ENCODE measurements around the gene CERK. TPM values are rescaled to one million over a fixed set of nuclear protein-coding genes. Genes with fewer than 3 reads are reported as not detected.

The CERK gene
- total and polyA plus RNA-seq, 4 donors = 7.9 to 24.3 (median 10.2) TPM

DNA sequence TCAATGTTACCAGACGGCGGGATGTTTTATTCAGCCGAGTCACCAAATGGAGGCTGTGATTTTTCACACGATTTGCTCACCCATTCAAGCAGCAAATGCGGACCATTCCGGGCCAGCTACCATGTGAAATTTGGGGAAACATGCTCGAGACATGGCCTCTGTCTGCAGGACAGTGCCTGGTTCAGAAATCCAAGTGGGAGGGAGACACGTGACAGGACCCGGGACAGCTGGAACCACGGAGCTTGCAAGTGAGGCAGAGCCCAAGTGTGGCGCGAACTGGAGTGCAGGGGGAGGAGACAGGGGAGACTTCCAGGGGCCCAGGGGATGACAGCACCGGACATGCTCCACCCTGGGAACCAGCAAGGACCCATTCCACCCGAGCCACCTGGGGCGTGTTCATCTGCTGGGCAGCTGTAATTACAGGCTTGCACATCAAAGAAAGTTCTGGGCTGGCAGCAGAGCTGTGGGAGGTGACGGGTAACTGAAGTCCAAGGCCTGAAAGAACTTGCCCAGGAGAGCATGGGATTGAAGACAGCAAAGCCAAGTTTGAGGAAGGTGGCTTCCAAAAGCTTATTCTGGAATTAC, 16.5 kb downstream of the CERK start:
- Histone ChIP-seq H3K9me3 (ENCODE audit: control insufficient read depth in 4 of 4, low read length in 3 of 4) (no peaks in the 10 kb centered on the region), H3K36me3 (ENCODE audit: control insufficient read depth in 4 of 4, insufficient read depth in 3 of 4, low read depth in 1 of 4, low read length in 3 of 4) (peaks cover 4 to 31% (median 22%) of the 10 kb centered on the region in 4 donors), H3K9ac (ENCODE audit: low read depth in 1 of 2, low read length in 2 of 2) (no peak overlapping the region), H3K27ac (ENCODE audit: low read depth in 1 of 2, low read length in 2 of 2) (no peak overlapping the region), H3K4me1 (ENCODE audit: control insufficient read depth in 4 of 4, insufficient read depth in 4 of 4, low read length in 3 of 4) (peaks cover 2 to 16% (median 13%) of the 10 kb centered on the region in 4 donors), H3K27me3 (ENCODE audit: control insufficient read depth in 4 of 4, insufficient read depth in 4 of 4, low read length in 3 of 4) (no peaks in the 10 kb centered on the region), H3K4me3 (ENCODE audit: low read depth in 1 of 3, low read length in 3 of 3) (no peak overlapping the region)
- 93% methylated on average over 16 of the region's 16 CpGs for WGBS
- DNase-seq (ENCODE audit: low spot score) = no peak
- TF ChIP-seq JUND (IDR thresholded peaks at IDR 0.05) (no peak), NR2F2 (IDR thresholded peaks at IDR 0.05) (no peak), RXRA (IDR thresholded peaks at IDR 0.05) (no peak), YY1 (IDR thresholded peaks at IDR 0.05) (no peak), HNF4G (IDR thresholded peaks at IDR 0.05) (no peak), FOXA1 (IDR thresholded peaks at IDR 0.05) (no peak), MAX (IDR thresholded peaks at IDR 0.05) (no peak), SP1 (IDR thresholded peaks at IDR 0.05) (no peak), CTCF (IDR thresholded peaks at IDR 0.05; ENCODE audit: low read depth, low read length, missing input control) (no peak)
- TF ChIP-seq, protein P1, sequence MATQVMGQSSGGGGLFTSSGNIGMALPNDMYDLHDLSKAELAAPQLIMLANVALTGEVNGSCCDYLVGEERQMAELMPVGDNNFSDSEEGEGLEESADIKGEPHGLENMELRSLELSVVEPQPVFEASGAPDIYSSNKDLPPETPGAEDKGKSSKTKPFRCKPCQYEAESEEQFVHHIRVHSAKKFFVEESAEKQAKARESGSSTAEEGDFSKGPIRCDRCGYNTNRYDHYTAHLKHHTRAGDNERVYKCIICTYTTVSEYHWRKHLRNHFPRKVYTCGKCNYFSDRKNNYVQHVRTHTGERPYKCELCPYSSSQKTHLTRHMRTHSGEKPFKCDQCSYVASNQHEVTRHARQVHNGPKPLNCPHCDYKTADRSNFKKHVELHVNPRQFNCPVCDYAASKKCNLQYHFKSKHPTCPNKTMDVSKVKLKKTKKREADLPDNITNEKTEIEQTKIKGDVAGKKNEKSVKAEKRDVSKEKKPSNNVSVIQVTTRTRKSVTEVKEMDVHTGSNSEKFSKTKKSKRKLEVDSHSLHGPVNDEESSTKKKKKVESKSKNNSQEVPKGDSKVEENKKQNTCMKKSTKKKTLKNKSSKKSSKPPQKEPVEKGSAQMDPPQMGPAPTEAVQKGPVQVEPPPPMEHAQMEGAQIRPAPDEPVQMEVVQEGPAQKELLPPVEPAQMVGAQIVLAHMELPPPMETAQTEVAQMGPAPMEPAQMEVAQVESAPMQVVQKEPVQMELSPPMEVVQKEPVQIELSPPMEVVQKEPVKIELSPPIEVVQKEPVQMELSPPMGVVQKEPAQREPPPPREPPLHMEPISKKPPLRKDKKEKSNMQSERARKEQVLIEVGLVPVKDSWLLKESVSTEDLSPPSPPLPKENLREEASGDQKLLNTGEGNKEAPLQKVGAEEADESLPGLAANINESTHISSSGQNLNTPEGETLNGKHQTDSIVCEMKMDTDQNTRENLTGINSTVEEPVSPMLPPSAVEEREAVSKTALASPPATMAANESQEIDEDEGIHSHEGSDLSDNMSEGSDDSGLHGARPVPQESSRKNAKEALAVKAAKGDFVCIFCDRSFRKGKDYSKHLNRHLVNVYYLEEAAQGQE (IDR thresholded peaks at IDR 0.05) = no peak
- TF ChIP-seq, protein P2, sequence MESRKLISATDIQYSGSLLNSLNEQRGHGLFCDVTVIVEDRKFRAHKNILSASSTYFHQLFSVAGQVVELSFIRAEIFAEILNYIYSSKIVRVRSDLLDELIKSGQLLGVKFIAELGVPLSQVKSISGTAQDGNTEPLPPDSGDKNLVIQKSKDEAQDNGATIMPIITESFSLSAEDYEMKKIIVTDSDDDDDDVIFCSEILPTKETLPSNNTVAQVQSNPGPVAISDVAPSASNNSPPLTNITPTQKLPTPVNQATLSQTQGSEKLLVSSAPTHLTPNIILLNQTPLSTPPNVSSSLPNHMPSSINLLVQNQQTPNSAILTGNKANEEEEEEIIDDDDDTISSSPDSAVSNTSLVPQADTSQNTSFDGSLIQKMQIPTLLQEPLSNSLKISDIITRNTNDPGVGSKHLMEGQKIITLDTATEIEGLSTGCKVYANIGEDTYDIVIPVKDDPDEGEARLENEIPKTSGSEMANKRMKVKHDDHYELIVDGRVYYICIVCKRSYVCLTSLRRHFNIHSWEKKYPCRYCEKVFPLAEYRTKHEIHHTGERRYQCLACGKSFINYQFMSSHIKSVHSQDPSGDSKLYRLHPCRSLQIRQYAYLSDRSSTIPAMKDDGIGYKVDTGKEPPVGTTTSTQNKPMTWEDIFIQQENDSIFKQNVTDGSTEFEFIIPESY (IDR thresholded peaks at IDR 0.05) = no peak
- TF ChIP-seq, protein P3, sequence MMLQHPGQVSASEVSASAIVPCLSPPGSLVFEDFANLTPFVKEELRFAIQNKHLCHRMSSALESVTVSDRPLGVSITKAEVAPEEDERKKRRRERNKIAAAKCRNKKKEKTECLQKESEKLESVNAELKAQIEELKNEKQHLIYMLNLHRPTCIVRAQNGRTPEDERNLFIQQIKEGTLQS (IDR thresholded peaks at IDR 0.05) = no peak

DNA sequence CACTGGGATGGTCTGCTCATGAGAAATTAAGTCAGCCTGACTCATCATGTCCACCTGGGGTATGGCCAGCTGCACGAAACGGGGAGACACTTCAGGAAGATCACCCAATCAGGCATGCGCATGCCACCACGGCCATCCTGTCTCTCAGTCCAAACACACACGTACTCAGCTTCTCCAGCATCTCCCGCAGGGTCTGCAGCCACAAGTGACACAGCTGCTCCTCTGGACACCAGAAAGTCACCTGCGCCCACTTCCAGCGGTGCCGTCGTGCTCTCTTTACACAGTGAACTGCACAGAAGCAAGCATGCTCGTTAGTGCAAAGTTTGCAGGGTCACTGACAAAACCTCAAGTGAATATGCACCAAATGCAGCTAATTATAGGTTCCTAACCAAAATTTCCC, 18.1 kb downstream of the CERK start:
- no peak for DNase-seq (ENCODE audit: low spot score)
- 98% methylated on average over 11 of the region's 11 CpGs for WGBS
- Histone ChIP-seq H3K36me3 (ENCODE audit: control insufficient read depth in 4 of 4, insufficient read depth in 3 of 4, low read depth in 1 of 4, low read length in 3 of 4) (peaks cover 4 to 36% (median 22%) of the 10 kb centered on the region in 4 donors), H3K9ac (ENCODE audit: low read depth in 1 of 2, low read length in 2 of 2) (no peak overlapping the region), H3K27ac (ENCODE audit: low read depth in 1 of 2, low read length in 2 of 2) (no peak overlapping the region), H3K4me3 (ENCODE audit: low read depth in 1 of 3, low read length in 3 of 3) (no peak overlapping the region), H3K27me3 (ENCODE audit: control insufficient read depth in 4 of 4, insufficient read depth in 4 of 4, low read length in 3 of 4) (no peaks in the 10 kb centered on the region), H3K9me3 (ENCODE audit: control insufficient read depth in 4 of 4, low read length in 3 of 4) (no peaks in the 10 kb centered on the region), H3K4me1 (ENCODE audit: control insufficient read depth in 4 of 4, insufficient read depth in 4 of 4, low read length in 3 of 4) (no peaks in the 10 kb centered on the region)
- TF ChIP-seq RXRA (IDR thresholded peaks at IDR 0.05) (no peak), JUND (IDR thresholded peaks at IDR 0.05) (no peak), EGR1 (IDR thresholded peaks at IDR 0.05; ENCODE audit: low read depth in 2 of 2) (no peak), HNF4G (IDR thresholded peaks at IDR 0.05) (no peak), GABPA (IDR thresholded peaks at IDR 0.05 in 1 of 2, conservative IDR thresholded peaks at IDR 0.05 in 1 of 2) (no peak)
- TF ChIP-seq, protein P1 (IDR thresholded peaks at IDR 0.05) = no peak
- TF ChIP-seq, protein P3 (IDR thresholded peaks at IDR 0.05) = no peak
